ENCODE measurements around the gene CCNT2.
"Not testable (repeated sequence)": the region's sequence is repeated elsewhere in the genome, so short reads cannot be mapped to it uniquely, and the experiment has no call there.

Gene CCNT2

GRCh38 chr2:134918526-134919340 is at the start of gene CCNT2:
Gene CCNT2, plus strand, starts transcription at chr2:134918822. Its CDS starts 33 bp downstream, at chr2:134918855.
- DNase-seq (ENCODE audit: low read depth) = peak; percentile 97

GRCh38 chr2:134869946-134870736 is 48.5 kb upstream of the CCNT2 start:
- DNase-seq (ENCODE audit: low read depth) = no peak

DNA sequence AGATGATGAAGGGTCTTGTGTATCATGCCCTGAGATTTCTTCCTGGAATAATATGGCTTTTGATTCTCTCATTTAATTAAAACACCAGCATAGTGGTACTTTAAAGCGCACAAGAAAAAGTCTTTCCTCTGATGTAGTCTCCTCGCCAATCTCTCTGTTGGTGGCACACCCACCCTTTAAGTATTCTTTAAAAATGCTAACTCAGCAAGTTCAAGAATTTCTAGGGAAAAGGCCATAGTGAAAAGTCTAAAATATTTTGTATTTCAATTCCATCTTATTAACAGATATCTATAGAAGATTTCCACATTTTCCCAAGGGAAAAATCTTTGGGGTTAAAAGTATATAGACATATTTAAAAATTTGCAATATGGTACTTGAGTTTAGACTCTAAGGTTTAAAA is 45.5 kb upstream of the CCNT2 start:
- no peak for DNase-seq (ENCODE audit: low read depth)

DNA sequence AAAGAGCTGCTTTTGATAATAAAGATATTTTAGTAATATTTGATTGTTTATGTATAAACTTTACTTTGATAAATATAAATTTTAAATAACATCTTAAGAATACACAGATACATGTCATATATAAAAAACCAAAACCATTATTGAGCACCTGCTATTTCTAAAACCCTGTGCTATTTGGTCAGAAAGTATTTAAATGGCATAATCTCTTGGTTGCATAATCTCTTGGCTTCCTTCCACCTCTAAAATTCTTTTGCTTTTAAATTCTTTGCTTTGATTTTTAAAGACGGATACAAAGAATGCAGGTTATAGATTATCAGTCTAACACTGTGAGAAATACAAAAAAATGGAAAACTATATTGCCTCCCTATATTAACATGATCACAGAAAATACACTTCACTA is 43.3 kb upstream of the CCNT2 start:
- no peak for DNase-seq (ENCODE audit: low read depth)

DNA sequence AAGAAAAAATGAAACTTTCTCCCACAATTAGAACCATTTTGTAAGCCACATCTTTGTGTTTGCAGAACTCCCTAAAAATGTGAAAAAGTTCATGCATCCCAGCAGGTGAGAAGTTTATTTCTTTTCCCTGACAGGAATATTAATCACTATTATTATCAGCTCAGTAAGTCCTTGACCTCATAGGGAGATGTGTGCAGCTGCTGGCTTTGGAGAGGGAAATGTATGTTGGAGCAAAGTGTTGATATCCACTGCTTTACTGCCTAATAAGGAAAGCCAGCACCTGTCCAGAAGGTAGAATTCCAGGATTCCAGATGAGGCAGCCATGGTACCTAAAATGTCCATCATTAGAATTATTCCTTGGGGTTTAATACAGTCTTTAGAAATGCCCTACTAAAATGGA is 35.8 kb upstream of the CCNT2 start:
- no peak for DNase-seq (ENCODE audit: low read depth)

GRCh38 chr2:134883552-134884293 is 34.9 kb upstream of the CCNT2 start:
- DNase-seq (ENCODE audit: low read depth) = no peak

DNA sequence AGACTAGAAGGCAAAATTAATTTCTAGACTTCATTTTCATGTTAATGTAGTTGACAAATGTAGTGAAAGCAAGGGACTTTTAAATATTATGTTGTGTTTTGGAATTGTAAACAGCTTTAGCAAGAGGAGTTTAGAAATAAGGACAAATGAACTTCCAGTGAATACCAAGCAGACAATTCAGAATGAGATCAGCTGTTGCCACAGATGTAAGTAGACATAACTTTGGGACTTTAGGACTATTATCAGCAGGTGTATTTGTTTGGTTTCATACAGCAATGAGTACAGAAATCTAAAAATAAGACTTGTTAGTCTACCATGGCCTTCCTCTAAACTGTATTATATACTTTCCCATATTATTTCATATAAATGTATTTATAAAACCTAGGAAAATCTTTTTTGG is 34.2 kb upstream of the CCNT2 start:
- no peak for DNase-seq (ENCODE audit: low read depth)

DNA sequence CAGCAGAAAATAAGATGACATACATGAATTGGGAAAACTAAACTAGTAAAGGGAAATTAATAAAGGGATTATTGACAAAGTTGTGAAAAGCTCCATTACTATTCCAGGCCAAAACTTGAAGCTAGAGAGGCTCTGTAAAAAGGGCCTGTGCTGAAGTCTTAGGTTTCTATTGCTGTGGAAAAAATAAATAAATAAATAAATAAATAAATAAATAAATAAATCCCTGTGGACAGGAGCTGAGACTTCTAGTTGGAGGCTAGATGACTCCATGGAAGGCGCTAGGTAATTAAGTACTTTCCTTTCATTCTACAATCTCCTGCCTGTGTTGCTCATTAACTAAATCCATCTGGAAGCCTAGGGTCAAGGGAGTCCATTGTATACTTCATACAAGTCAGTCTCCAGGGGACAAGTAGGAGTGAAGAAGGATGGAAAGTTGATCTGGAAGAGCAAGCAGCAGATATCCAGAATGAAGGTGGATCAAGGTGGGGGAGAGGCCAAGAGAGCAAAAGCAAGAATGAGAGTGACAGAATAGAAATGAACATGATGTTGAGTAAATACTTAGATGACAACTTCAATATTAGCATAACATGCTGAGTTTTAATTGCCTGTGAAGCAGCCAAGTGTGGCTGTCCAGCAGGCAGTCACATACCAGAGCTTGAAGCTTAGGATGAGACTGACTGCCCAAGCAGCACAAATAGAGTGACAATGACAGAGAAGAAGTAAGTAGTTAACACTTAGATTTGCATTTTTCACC is 26.2 kb upstream of the CCNT2 start:
- DNase-seq (ENCODE audit: low read depth) = no peak

DNA sequence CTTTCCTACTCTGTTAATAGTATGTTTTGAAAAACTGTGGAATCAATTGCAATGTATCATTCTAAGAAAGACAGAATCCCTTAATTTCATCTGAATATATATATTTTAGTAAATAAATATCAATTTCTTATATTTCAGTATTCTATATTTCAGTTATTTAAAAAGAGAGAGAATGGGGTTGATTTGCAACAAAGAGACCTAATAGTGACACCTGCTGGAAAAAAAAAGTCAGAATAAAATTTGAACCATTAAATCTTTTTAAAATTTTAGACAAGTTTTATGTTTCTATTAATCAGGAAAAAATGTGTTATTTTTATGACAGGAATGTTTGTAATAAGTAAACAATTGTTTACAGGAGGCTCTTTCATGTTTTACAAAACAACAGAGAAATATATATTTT is 20.7 kb upstream of the CCNT2 start:
- DNase-seq (ENCODE audit: low read depth) = no peak

DNA sequence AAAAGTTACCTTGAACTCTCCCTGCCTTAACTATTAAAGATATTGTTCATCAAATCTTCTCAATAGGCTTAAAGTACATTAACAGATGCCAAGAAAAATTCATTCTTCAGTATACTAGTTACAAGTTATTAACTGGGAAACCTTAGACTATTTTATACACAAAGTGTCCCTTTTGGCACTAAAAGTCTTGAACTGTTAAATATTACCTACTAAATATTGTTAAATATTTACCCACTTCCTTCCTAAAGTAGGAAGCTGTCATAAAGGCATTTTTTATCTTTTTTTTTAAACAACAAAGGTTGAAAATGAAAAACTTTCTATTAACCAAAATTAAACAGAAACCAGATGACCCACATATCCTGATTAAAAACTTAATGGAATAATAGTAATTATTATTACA is 19.4 kb upstream of the CCNT2 start:
- DNase-seq (ENCODE audit: low read depth) = no peak

DNA sequence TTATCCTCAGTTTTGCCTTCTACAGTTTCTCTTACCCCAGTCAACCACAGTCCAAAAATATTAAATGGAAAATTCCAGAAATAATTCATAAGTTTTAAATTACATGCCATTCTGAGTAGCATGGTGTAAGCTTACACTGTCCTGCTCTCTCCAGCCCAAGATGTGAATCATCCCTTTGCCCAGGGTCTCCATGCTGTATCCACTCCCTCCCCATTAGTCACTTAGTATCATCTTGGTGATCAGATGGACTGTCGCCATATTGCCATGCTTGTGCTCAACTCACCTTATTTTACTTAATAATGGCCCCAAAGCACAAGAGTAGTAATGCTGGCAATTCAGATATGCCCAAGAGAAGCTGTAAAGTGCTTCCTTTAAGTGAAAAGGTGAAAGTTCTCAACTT is 18.5 kb upstream of the CCNT2 start:
- no peak for DNase-seq (ENCODE audit: low read depth)

DNA sequence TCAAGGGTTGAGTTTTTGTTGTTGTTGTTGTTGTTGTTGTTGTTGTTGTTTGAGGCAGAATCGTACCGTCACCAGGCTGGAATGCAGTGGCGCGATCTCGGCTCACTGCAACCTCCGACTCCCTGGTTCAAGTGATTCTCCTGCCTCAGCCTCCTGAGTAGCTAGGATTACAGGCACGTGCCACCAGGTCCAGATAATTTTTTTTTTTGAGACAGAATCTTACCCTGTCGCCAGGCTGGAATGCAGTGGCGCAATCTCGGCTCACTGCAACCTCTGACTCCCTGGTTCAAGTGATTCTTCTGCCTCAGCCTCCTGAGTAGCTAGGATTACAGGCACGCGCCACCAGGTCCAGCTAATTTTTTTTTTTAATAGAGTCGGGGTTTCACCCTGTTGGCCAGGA is 14.9 kb upstream of the CCNT2 start:
- not testable (repeated sequence) for DNase-seq (ENCODE audit: low read depth)

- DNase-seq (ENCODE audit: low read depth) = no peak
These were observed 13.5 kb upstream of the CCNT2 start for GRCh38 chr2:134905168-134905567.

- DNase-seq (ENCODE audit: low read depth) = no peak
These were observed 11.9 kb upstream of the CCNT2 start for GRCh38 chr2:134906726-134907125.

DNA sequence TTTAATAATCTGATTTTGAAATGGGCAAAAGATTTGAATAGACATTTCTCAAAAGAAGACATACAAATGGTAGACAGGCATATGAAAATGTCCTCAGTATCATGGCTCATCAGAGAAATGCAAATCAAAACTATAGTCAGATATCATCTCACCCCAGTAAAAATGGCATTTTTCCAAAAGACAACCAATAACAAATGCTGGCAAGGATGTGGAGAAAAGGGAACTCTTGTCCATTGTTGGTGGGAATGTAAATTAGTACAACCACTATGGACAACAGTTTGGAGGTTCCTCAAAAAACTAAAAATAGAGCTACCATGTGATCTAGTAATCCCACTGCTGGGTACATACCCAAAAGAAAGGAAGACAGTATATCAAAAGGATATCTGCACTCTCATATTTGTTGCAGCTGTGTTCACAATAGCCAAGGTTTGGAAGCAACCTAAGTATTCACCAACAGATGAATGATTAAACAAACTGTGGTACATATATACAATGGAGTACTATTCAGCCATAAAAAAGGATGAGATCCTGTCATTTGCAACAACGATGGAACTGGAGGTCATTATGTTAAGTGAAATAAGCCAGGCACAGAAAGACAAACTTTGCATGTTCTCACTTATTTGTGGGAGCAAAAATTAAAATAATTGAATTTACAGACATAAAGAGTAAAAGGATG is 11.0 kb upstream of the CCNT2 start:
- DNase-seq (ENCODE audit: low read depth) = not testable (repeated sequence)

DNA sequence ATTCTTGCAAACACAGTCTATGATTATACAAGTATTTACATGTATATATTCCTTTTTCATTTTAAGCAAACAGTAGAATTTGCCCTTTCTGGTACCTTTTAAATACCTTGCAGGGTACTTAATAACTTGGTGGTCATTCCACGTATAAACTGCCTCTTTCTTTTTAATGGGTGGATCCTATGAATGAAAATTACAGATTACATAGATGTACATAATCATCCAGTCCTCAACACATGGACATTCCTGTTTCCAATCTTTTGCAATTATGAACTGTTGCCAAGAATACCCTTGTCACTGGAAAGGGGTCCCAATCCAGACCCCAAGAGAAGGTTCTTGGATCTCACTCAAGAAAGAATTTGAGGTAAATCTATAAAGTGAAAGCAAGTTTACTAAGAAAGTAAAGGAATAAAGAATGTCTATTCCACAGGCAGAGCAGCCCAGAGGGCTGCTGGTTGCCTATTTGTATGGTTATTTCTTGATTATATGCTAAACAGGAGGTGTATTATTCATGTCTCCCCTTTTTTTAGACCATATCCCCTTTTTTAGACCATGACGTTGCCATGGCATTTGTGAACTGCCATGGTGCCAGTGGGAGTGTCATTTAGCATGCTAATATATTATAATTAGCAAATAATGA is 7.7 kb upstream of the CCNT2 start:
- no peak for DNase-seq (ENCODE audit: low read depth)

GRCh38 chr2:134911400-134911785 is 7.2 kb upstream of the CCNT2 start:
- DNase-seq (ENCODE audit: low read depth) = no peak

DNA sequence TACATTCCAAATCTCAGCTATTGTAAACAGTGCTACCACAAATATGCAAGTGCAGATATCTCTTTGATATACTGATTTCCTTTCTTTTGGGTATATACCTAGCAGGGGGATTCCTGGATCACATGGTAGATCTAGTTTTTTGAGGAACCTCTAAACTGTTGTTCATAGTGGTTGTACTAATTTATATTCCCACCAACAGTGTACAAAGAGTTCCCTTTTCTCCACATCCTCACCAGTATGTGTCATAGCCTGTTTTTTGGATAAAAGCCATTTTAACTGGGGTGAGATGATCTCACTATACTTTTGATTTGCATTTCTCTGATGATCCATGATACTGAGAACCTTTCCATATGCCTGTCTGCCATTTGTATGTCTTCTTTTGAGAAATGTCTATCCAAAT is 6.3 kb upstream of the CCNT2 start:
- DNase-seq (ENCODE audit: low read depth) = no peak

GRCh38 chr2:134917360-134917865 is 1.2 kb upstream of the CCNT2 start:
- DNase-seq (ENCODE audit: low read depth) = no peak

GRCh38 chr2:134917888-134918525 is 615 bp upstream of the CCNT2 start:
- no peak for DNase-seq (ENCODE audit: low read depth)

Measured in stimulated activated CD8-positive, alpha-beta memory T cell treated with anti-CD3 and anti-CD28 coated beads, Interleukin-7, amount 100 ng/mL, for 24 hours (primary cell).